Liver (tissue), 9 donors: ENCODE results near the gene FMN2. TPM values are rescaled to one million over a fixed set of nuclear protein-coding genes. Genes with fewer than 3 reads are reported as not detected.

ENCODE experiments used
- DNase-seq: peaks from one replicate; pipeline ENCODE4 v3.0.0-alpha.2; 2017; ENCODE audit warnings: low spot score
- H3K27ac ChIP-seq, 2 donors: one replicate each; pipeline ENCODE4 v1.7.0; 2013; ENCODE audit warnings: inconsistent platforms in 2 of 2, low read length in 2 of 2, control low read depth in 1 of 2, low read depth in 1 of 2, mild to moderate bottlenecking in 1 of 2
- H3K27me3 ChIP-seq, 4 donors: one replicate each; pipeline versions ENCODE4 v1.6.1 to v1.7.0; 2013; ENCODE audit warnings: low read length in 3 of 4, inconsistent platforms in 1 of 4, mild to moderate bottlenecking in 1 of 4, moderate library complexity in 1 of 4; ENCODE audit not compliant: control insufficient read depth in 4 of 4, insufficient read depth in 4 of 4
- H3K36me3 ChIP-seq, 4 donors: one replicate each; pipeline versions ENCODE4 v1.6.1 to v1.7.0; 2013; ENCODE audit warnings: low read length in 3 of 4, mild to moderate bottlenecking in 3 of 4, low read depth in 1 of 4, moderate library complexity in 1 of 4; ENCODE audit not compliant: control insufficient read depth in 4 of 4, insufficient read depth in 3 of 4
- H3K4me1 ChIP-seq, 4 donors: one replicate each; pipeline versions ENCODE4 v1.6.1 to v1.7.0; 2013; ENCODE audit warnings: low read length in 3 of 4, mild to moderate bottlenecking in 3 of 4, moderate library complexity in 1 of 4; ENCODE audit not compliant: control insufficient read depth in 4 of 4, insufficient read depth in 4 of 4
- H3K4me3 ChIP-seq, 3 donors: one replicate each; pipeline versions ENCODE4 v1.6.1 to v1.7.0; 2013; ENCODE audit warnings: low read length in 3 of 3, control low read depth in 1 of 3, low read depth in 1 of 3, mild to moderate bottlenecking in 1 of 3
- H3K9ac ChIP-seq, 2 donors: one replicate each; pipeline ENCODE4 v1.7.0; 2013; ENCODE audit warnings: low read length in 2 of 2, mild to moderate bottlenecking in 2 of 2, moderate library complexity in 2 of 2, control low read depth in 1 of 2, low read depth in 1 of 2
- H3K9me3 ChIP-seq, 4 donors: one replicate each; pipeline versions ENCODE4 v1.6.1 to v1.7.0; 2013; ENCODE audit warnings: low read length in 3 of 4; ENCODE audit not compliant: control insufficient read depth in 4 of 4
- CTCF ChIP-seq: fragments of 150-350 bp; IDR thresholded peaks from 2 replicates; pipeline ENCODE4 v1.5.1; 2017; ENCODE audit warnings: improper control_type of control experiment, low read depth, low read length; ENCODE audit not compliant: missing input control
- FOXA1 ChIP-seq: IDR thresholded peaks from 2 replicates; pipeline ENCODE4 v1.6.1; 2016; ENCODE audit warnings: antibody characterized with exemption
- FOXA2 ChIP-seq: IDR thresholded peaks from 2 replicates; pipeline ENCODE4 v1.6.1; 2016; ENCODE audit warnings: antibody characterized with exemption
- GABPA ChIP-seq, 2 donors: IDR thresholded peaks in 1 of 2; conservative IDR thresholded peaks in 1 of 2; 2 replicates each; pipeline ENCODE4 v1.6.1; 2016; ENCODE audit warnings: antibody characterized with exemption in 2 of 2, mild to moderate bottlenecking in 1 of 2, moderate library complexity in 1 of 2
- HNF4A ChIP-seq, 2 donors: conservative IDR thresholded peaks; 2 replicates each; pipeline ENCODE4 v1.6.1; 2016; ENCODE audit warnings: antibody characterized with exemption in 2 of 2, mild to moderate bottlenecking in 2 of 2
- HNF4G ChIP-seq: IDR thresholded peaks from 2 replicates; pipeline ENCODE4 v1.6.1; 2016; ENCODE audit warnings: antibody characterized with exemption
- MAX ChIP-seq: IDR thresholded peaks from 2 replicates; pipeline ENCODE4 v1.6.1; 2016; ENCODE audit warnings: antibody characterized with exemption
- NR2F2 ChIP-seq: IDR thresholded peaks from 2 replicates; pipeline ENCODE4 v1.6.1; 2016; ENCODE audit warnings: antibody characterized with exemption
- REST ChIP-seq: IDR thresholded peaks from 2 replicates; pipeline ENCODE4 v1.6.1; 2016; ENCODE audit warnings: antibody characterized with exemption, mild to moderate bottlenecking
- RXRA ChIP-seq, 2 donors: IDR thresholded peaks; 2 replicates each; pipeline ENCODE4 v1.6.1; 2017 to 2018; ENCODE audit warnings: antibody characterized with exemption in 2 of 2, mild to moderate bottlenecking in 1 of 2
- SP1 ChIP-seq: IDR thresholded peaks from 2 replicates; pipeline ENCODE4 v1.6.1; 2018; ENCODE audit warnings: antibody characterized with exemption, mild to moderate bottlenecking
- TAF1 ChIP-seq: conservative IDR thresholded peaks from 2 replicates; pipeline ENCODE4 v1.6.1; 2016; ENCODE audit warnings: antibody characterized with exemption, mild to moderate bottlenecking
- YY1 ChIP-seq: IDR thresholded peaks from 2 replicates; pipeline ENCODE4 v1.6.1; 2016; ENCODE audit warnings: antibody characterized with exemption, mild to moderate bottlenecking
- WGBS: extraction: QIAGEN DNeasy Blood & Tissue Kit; methylation state at CpG from one replicate; pipeline ENCODE4 v1.1.7; 2013; 5-methylcytosine and 5-hydroxymethylcytosine counted together
- polyA plus RNA-seq, 2 donors: library from polyadenylated mRNA; stranded (reverse) in 1 of 2; unstranded in 1 of 2; fragments of 200-250 nt in 1 of 2; fragments of >200 nt in 1 of 2; fragmentation: Nextera tagmentation in 1 of 2; extraction: Ambion mirVana in 1 of 2; gene quantifications; one replicate each; pipeline versions ENCODE4 v1.2.1 to v1.2.3, GENCODE V29; 2013 to 2015
- total RNA-seq, 2 donors: library from RNA; depleted of rRNA; stranded (reverse); fragments of >200 nt; gene quantifications; one replicate each; pipeline ENCODE4 v1.2.3, GENCODE V29; 2014
- TF ChIP-seq, protein P1 (sequence below): IDR thresholded peaks from 2 replicates; pipeline ENCODE4 v1.6.1; 2016; ENCODE audit warnings: antibody characterized with exemption
- TF ChIP-seq, protein P2 (sequence below): IDR thresholded peaks from 2 replicates; pipeline ENCODE4 v1.6.1; 2016; ENCODE audit warnings: antibody characterized with exemption
- donor health status: healthy.
- donor health status: healthy.
- donor health status: healthy.
- donor health status: healthy.
- donor health status: healthy.

FMN2 gene
- total and polyA plus RNA-seq, 4 donors, result 0.17 TPM; not detected in 3

GRCh38 chr1:240486611-240487010 lies 394.9 kb downstream of the FMN2 start:
- no peaks in the 10 kb centered on the region for H3K4me1 ChIP-seq
- no peaks in the 10 kb centered on the region for H3K36me3 ChIP-seq
- H3K27ac ChIP-seq, result no peak overlapping the region
- TF ChIP-seq REST, result no peak
- TF ChIP-seq HNF4G, result no peak
- no peak for TF ChIP-seq SP1
- TF ChIP-seq, protein P1, sequence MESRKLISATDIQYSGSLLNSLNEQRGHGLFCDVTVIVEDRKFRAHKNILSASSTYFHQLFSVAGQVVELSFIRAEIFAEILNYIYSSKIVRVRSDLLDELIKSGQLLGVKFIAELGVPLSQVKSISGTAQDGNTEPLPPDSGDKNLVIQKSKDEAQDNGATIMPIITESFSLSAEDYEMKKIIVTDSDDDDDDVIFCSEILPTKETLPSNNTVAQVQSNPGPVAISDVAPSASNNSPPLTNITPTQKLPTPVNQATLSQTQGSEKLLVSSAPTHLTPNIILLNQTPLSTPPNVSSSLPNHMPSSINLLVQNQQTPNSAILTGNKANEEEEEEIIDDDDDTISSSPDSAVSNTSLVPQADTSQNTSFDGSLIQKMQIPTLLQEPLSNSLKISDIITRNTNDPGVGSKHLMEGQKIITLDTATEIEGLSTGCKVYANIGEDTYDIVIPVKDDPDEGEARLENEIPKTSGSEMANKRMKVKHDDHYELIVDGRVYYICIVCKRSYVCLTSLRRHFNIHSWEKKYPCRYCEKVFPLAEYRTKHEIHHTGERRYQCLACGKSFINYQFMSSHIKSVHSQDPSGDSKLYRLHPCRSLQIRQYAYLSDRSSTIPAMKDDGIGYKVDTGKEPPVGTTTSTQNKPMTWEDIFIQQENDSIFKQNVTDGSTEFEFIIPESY, result no peak
- H3K9me3 ChIP-seq, result no peaks in the 10 kb centered on the region
- no peak for DNase-seq
- WGBS, result 71% methylated on average over 6 of the region's 6 CpGs
- H3K9ac ChIP-seq, result no peak overlapping the region
- no peaks in the 10 kb centered on the region for H3K27me3 ChIP-seq
- no peak overlapping the region for H3K4me3 ChIP-seq

DNA sequence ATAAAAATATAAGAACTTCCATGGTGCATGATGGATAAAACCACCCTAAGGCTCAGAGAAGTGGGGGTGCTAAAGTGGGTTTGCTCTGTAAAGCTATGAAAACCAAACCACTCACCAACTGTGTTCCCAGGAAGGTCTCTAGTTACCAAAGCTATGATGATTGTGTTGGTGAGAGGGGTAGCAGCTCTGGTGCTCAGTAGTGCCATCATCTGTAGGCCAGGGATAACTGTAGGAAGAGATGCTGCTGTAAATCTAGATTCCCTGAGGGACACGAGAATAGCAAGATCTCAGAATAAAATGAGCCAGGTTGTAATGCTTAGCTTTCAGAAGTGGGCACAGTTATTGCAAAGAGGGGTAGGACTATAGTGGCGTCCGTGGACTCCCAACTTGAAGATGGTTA lies 395.8 kb downstream of the FMN2 start:
- Histone ChIP-seq H3K27me3 (no peaks in the 10 kb centered on the region), H3K9me3 (no peaks in the 10 kb centered on the region), H3K36me3 (peaks cover 0 to 3% (median 0%) of the 10 kb centered on the region in 4 donors), H3K27ac (no peak overlapping the region), H3K9ac (no peak overlapping the region), H3K4me1 (no peaks in the 10 kb centered on the region), H3K4me3 (no peak overlapping the region)
- DNase-seq, result no peak
- 79% methylated on average over 3 of the region's 3 CpGs for WGBS
- TF ChIP-seq CTCF, result no peak
- no peak for TF ChIP-seq REST
- no peak for TF ChIP-seq MAX
- TF ChIP-seq TAF1, result no peak
- no peak for TF ChIP-seq HNF4G
- TF ChIP-seq, protein P1, result no peak
- no peak for TF ChIP-seq YY1
- TF ChIP-seq SP1, result no peak
- no peak for TF ChIP-seq FOXA2
- no peak for TF ChIP-seq GABPA (IDR thresholded peaks at IDR 0.05 in 1 of 2, conservative IDR thresholded peaks at IDR 0.05 in 1 of 2)
- no peak for TF ChIP-seq RXRA (IDR thresholded peaks at IDR 0.05)
- TF ChIP-seq, protein P2, sequence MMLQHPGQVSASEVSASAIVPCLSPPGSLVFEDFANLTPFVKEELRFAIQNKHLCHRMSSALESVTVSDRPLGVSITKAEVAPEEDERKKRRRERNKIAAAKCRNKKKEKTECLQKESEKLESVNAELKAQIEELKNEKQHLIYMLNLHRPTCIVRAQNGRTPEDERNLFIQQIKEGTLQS, result no peak
- TF ChIP-seq HNF4A (conservative IDR thresholded peaks at IDR 0.05), result no peak
- TF ChIP-seq FOXA1, result no peak
- TF ChIP-seq NR2F2, result no peak
